IMR-90 (cell line): ENCODE results near the gene ATG7. TPM values are rescaled to one million over a fixed set of nuclear protein-coding genes. Genes with fewer than 3 reads are reported as not detected.

Source experiments
- ATAC-seq: fragments of 200-7000 bp; cut with Tn5 transposase; 2 replicates; pipeline ENCODE4 v1.9.1; 2020; ENCODE audit warnings: low read depth, mild to moderate bottlenecking, moderate library complexity
- BruUV-seq: library from RNA; stranded (reverse); fragments of 400-500 nt; replicated peaks from 2 replicates; lab custom pipeline; 2021; lab: Mats Ljungman, UMichigan
- CTCF ChIA-PET: fragments of 300-600 bp; formaldehyde crosslinking; extraction: SDS; loops from one replicate; lab custom pipeline; 2021; ENCODE audit warnings: antibody characterized with exemption; lab: Yijun Ruan, JAX
- POLR2A ChIA-PET: fragments of 300-600 bp; sonication (Branson Sonifier 250); formaldehyde crosslinking; loops from one replicate; lab custom pipeline; 2022; ENCODE audit warnings: antibody characterized with exemption; ENCODE audit not compliant: unreplicated experiment; lab: Charles Lee
- DNase-seq: peaks from one replicate; pipeline ENCODE4 v3.0.0; 2013
- H2AFZ ChIP-seq: replicated peaks from 2 replicates; pipeline ENCODE3; 2013; ENCODE audit warnings: low read length, mild to moderate bottlenecking; ENCODE audit not compliant: poor library complexity
- H2AK5ac ChIP-seq: 2 replicates; pipeline ENCODE4 v1.6.1; 2013; ENCODE audit warnings: low read depth, low read length, inconsistent platforms
- H2AK9ac ChIP-seq: replicated peaks from 2 replicates; pipeline ENCODE3; 2013; ENCODE audit warnings: mild to moderate bottlenecking, low read depth, low read length, moderate library complexity; ENCODE audit not compliant: poor library complexity
- H2BK120ac ChIP-seq: 2 replicates; pipeline ENCODE4 v1.6.1; 2013; ENCODE audit warnings: low read depth, low read length, inconsistent platforms
- H2BK15ac ChIP-seq: 3 replicates; pipeline ENCODE4 v1.6.1; 2013; ENCODE audit warnings: low read depth, low read length, inconsistent platforms
- H2BK20ac ChIP-seq: 2 replicates; pipeline ENCODE4 v1.6.1; 2013; ENCODE audit warnings: low read depth, mild to moderate bottlenecking, inconsistent platforms, low read length, moderate library complexity
- H2BK5ac ChIP-seq: 2 replicates; pipeline ENCODE4 v1.6.1; 2013; ENCODE audit warnings: mild to moderate bottlenecking, low read depth, low read length, inconsistent platforms; ENCODE audit not compliant: poor library complexity, severe bottlenecking
- H3K14ac ChIP-seq: replicated peaks from 2 replicates; pipeline ENCODE4 v1.6.1; 2013; ENCODE audit warnings: low read depth, low read length, inconsistent platforms
- H3K18ac ChIP-seq: 2 replicates; pipeline ENCODE4 v1.6.1; 2013; ENCODE audit warnings: low read depth, low read length, control low read depth
- H3K23ac ChIP-seq: 2 replicates; pipeline ENCODE4 v1.6.1; 2013; ENCODE audit warnings: low read depth, low read length, inconsistent platforms
- H3K27ac ChIP-seq: 2 replicates; pipeline ENCODE4 v1.5.1; 2013; ENCODE audit warnings: mild to moderate bottlenecking, control low read depth, low read length; ENCODE audit not compliant: insufficient read depth
- H3K27me3 ChIP-seq: 2 replicates; pipeline ENCODE4 v1.6.1; 2013; ENCODE audit warnings: low read length; ENCODE audit not compliant: control insufficient read depth, insufficient read depth
- H3K36me3 ChIP-seq: 2 replicates; pipeline ENCODE4 v1.6.1; 2013; ENCODE audit warnings: low read length, mixed read lengths; ENCODE audit not compliant: control insufficient read depth, insufficient read depth
- H3K4ac ChIP-seq: 2 replicates; pipeline ENCODE4 v1.6.1; 2013; ENCODE audit warnings: low read depth, low read length, inconsistent platforms
- H3K4me1 ChIP-seq: 2 replicates; pipeline ENCODE4 v1.6.1; 2013; ENCODE audit warnings: low read length, mixed read lengths; ENCODE audit not compliant: control insufficient read depth, insufficient read depth
- H3K4me2 ChIP-seq: 2 replicates; pipeline ENCODE4 v1.6.1; 2013; ENCODE audit warnings: low read depth, mild to moderate bottlenecking, control low read depth, low read length, moderate library complexity
- H3K4me3 ChIP-seq: 2 replicates; pipeline ENCODE4 v1.5.1; 2013; ENCODE audit warnings: low read depth, mild to moderate bottlenecking, control low read depth, low read length, moderate library complexity; ENCODE audit not compliant: insufficient read depth
- H3K56ac ChIP-seq: 2 replicates; pipeline ENCODE4 v1.6.1; 2013; ENCODE audit warnings: low read length, inconsistent platforms; ENCODE audit not compliant: insufficient read depth; ENCODE audit errors: extremely low read depth
- H3K79me1 ChIP-seq, 2 experiments: 2 replicates each; pipeline ENCODE4 v1.6.1; 2013; ENCODE audit warnings: low read length in 2 of 2, inconsistent platforms in 1 of 2, low read depth in 1 of 2
- H3K9ac ChIP-seq: 2 replicates; pipeline ENCODE4 v1.6.1; 2013; ENCODE audit warnings: low read depth, low read length, control low read depth
- H3K9me1 ChIP-seq: 2 replicates; pipeline ENCODE4 v1.6.1; 2013; ENCODE audit warnings: low read length, inconsistent platforms; ENCODE audit not compliant: insufficient read depth
- H3K9me3 ChIP-seq: 2 replicates; pipeline ENCODE4 v1.6.1; 2013; ENCODE audit warnings: low read length; ENCODE audit not compliant: control insufficient read depth, insufficient read depth
- H4K20me1 ChIP-seq: 2 replicates; pipeline ENCODE4 v1.6.1; 2013; ENCODE audit warnings: low read length, inconsistent platforms; ENCODE audit not compliant: insufficient read depth
- H4K5ac ChIP-seq: 2 replicates; pipeline ENCODE4 v1.6.1; 2013; ENCODE audit warnings: mild to moderate bottlenecking, low read depth, low read length, control low read depth
- H4K8ac ChIP-seq, 2 experiments: 2 replicates each; pipeline ENCODE4 v1.6.1; 2013; ENCODE audit warnings: low read depth in 2 of 2, low read length in 2 of 2, control low read depth in 1 of 2, inconsistent platforms in 1 of 2
- H4K91ac ChIP-seq: 2 replicates; pipeline ENCODE4 v1.6.1; 2013; ENCODE audit warnings: low read depth, low read length, inconsistent platforms; ENCODE audit not compliant: insufficient read depth
- ELK1 ChIP-seq: fragments of 150-350 bp; IDR thresholded peaks from 2 replicates; pipeline ENCODE4 v1.6.1; 2016; ENCODE audit warnings: low read depth, mild to moderate bottlenecking, low read length, moderate library complexity, borderline replicate concordance
- MAFK ChIP-seq: IDR thresholded peaks from 2 replicates; pipeline ENCODE4 v1.6.1; 2012; ENCODE audit warnings: low read depth, low read length, improper control_type of control experiment
- MAZ ChIP-seq: IDR thresholded peaks from 2 replicates; pipeline ENCODE4 v1.6.1; 2012; ENCODE audit warnings: low read depth, mild to moderate bottlenecking, low read length, improper control_type of control experiment, moderate library complexity, borderline replicate concordance
- RFX5 ChIP-seq: IDR thresholded peaks from 2 replicates; pipeline ENCODE4 v1.8.0; 2012; ENCODE audit warnings: low read depth, mild to moderate bottlenecking, low read length, moderate library complexity
- WGBS, 2 experiments: methylation state at CpG; one replicate each; pipeline versions ENCODE4 v1.1.5 to v1.1.7; 2013; ENCODE audit warnings: missing lambda C conversion rate in 2 of 2; ENCODE audit not compliant: insufficient read length in 1 of 2; ENCODE audit errors: extremely low coverage in 2 of 2; 5-methylcytosine and 5-hydroxymethylcytosine counted together
- dilution Hi-C: fragments of 300-500 bp; cut with HindIII; formaldehyde crosslinking; loops from one replicate; pipeline ENCODE4 v1.14.3; 2018; ENCODE audit warnings: low sequenced_read_pairs; ENCODE audit not compliant: unreplicated experiment
- in situ Hi-C: fragments of 300-500 bp; cut with MboI; formaldehyde crosslinking; loops from 3 replicates; pipeline ENCODE4 v1.14.3; 2019; ENCODE audit warnings: low sequenced_read_pairs, inconsistent platforms, mixed read lengths
- intact Hi-C: fragments of 100-400 bp; cut with micrococcal nuclease; formaldehyde crosslinking; loops from 2 replicates; pipeline ENCODE4 v1.10.0; 2022
- polyA plus RNA-seq, 3 experiments: library from polyadenylated mRNA; depleted of rRNA; stranded (reverse); fragments of >200 nt; gene quantifications; 2 replicates each; pipeline ENCODE4 v1.2.3, GENCODE V29; 2012; ENCODE audit warnings: low replicate concordance in 1 of 3
- total RNA-seq: library from RNA; depleted of rRNA; stranded (reverse); fragments of >200 nt; gene quantifications from 2 replicates; pipeline ENCODE4 v1.2.3, GENCODE V29; 2012

Gene ATG7
- total and polyA plus RNA-seq, 2 of the 4 experiments (the other 2 are of a cell fraction): 15.6 to 51.4 TPM

DNA sequence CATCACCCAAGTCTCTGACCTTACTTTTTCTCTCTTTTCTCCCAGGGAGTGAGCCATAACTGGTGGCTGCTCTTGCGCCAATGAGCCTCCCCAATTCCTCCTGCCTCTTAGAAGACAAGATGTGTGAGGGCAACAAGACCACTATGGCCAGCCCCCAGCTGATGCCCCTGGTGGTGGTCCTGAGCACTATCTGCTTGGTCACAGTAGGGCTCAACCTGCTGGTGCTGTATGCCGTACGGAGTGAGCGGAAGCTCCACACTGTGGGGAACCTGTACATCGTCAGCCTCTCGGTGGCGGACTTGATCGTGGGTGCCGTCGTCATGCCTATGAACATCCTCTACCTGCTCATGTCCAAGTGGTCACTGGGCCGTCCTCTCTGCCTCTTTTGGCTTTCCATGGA lies 13.2 kb upstream of the ATG7 start:
- Histone ChIP-seq H2AK9ac (no peak overlapping the region), H4K5ac (no peak overlapping the region), H3K4ac (no peak overlapping the region), H4K8ac (no peak overlapping the region), H3K4me1 (peaks cover 2% of the 10 kb centered on the region; the same call in 1 of the 2 replicates), H4K20me1 (peaks cover 7% of the 10 kb centered on the region; the same call in 1 of the 2 replicates), H3K14ac (no peak overlapping the region), H2AFZ (no peak overlapping the region), H3K36me3 (peaks cover 31% of the 10 kb centered on the region), H4K91ac (no peak overlapping the region), H3K4me3 (no peak overlapping the region), H2BK5ac (no peak overlapping the region), H2BK20ac (no peak overlapping the region), H3K27ac (no peak overlapping the region), H2AK5ac (no peak overlapping the region), H3K56ac (no peak overlapping the region), H3K4me2 (no peak overlapping the region), H3K9me1 (peaks cover 5% of the 10 kb centered on the region; the same call in 1 of the 2 replicates), H3K79me1 (peaks cover 12 to 40% of the 10 kb centered on the region in 2 experiments), H3K18ac (no peak overlapping the region), H3K9ac (no peak overlapping the region), H3K9me3 (no peaks in the 10 kb centered on the region), H3K23ac (no peak overlapping the region), H2BK120ac (no peak overlapping the region), H2BK15ac (no peak overlapping the region), H3K27me3 (no peaks in the 10 kb centered on the region)
- DNase-seq (no peak), ATAC-seq (no peak)
- 94% methylated on average over 10 of the region's 11 CpGs; no CpG with 5 or more reads in 1 of the 2 experiments for WGBS, 2 experiments
- ChIA-PET CTCF (no interaction called here), POLR2A (no interaction called here)
- intact Hi-C loops (no loop called here), dilution Hi-C loops (no loop called here), in situ Hi-C loops (no loop called here)
- no peak for TF ChIP-seq MAZ
- no peak for TF ChIP-seq MAFK
- no peak for TF ChIP-seq RFX5
- TF ChIP-seq ELK1: no peak
- no TSS peak for BruUV-seq
